SU-DHL-6 (cell line): ENCODE results near the gene GLYR1.

Source experiments
- H2AFZ ChIP-seq: fragments of 200-600 bp; sonication (generic); 2 replicates; pipeline ENCODE4 v1.6.1; 2014; ENCODE audit warnings: low read depth, mild to moderate bottlenecking, moderate library complexity, mixed read lengths, antibody characterized with exemption, low read length; ENCODE audit not compliant: severe bottlenecking
- H3F3A ChIP-seq: fragments of 200-600 bp; shearing (Covaris generic); 2 replicates; pipeline ENCODE4 v1.6.0; 2016; ENCODE audit warnings: antibody characterized with exemption, mild to moderate bottlenecking; ENCODE audit not compliant: insufficient read depth
- H3K27ac ChIP-seq: fragments of 200-600 bp; sonication (generic); 2 replicates; pipeline ENCODE4 v1.5.1; 2016; ENCODE audit warnings: low read depth, mild to moderate bottlenecking, low read length, moderate library complexity, mixed read lengths
- H3K27me3 ChIP-seq: fragments of 200-600 bp; sonication (generic), shearing (Covaris generic); 2 replicates; pipeline ENCODE4 v1.6.0; 2014; ENCODE audit warnings: mild to moderate bottlenecking, low read length
- H3K36me3 ChIP-seq: fragments of 200-600 bp; sonication (generic); 2 replicates; pipeline ENCODE4 v1.6.1; 2014; ENCODE audit warnings: mild to moderate bottlenecking, low read length, mixed read lengths
- H3K4me2 ChIP-seq: fragments of 300-600, 200-600 bp; shearing (Covaris generic), sonication (generic); 2 replicates; pipeline ENCODE4 v1.6.0; 2014; ENCODE audit warnings: low read length, low read depth, mild to moderate bottlenecking; ENCODE audit not compliant: poor library complexity, severe bottlenecking
- H3K4me3 ChIP-seq: fragments of 200-600 bp; sonication (generic); 2 replicates; pipeline ENCODE4 v1.5.1; 2014; ENCODE audit warnings: antibody characterized with exemption, low read length, mild to moderate bottlenecking, mixed read lengths; ENCODE audit not compliant: insufficient read depth, poor library complexity, severe bottlenecking
- H3K79me2 ChIP-seq: fragments of 200-600 bp; sonication (generic); 2 replicates; pipeline ENCODE4 v1.6.1; 2014; ENCODE audit warnings: mild to moderate bottlenecking, low read length, moderate library complexity; ENCODE audit not compliant: insufficient read depth
- H3K9ac ChIP-seq: fragments of 200-600 bp; sonication (generic); 2 replicates; pipeline ENCODE4 v1.7.0; 2014; ENCODE audit warnings: mild to moderate bottlenecking, low read length
- H3K9me2 ChIP-seq: fragments of 200-600 bp; sonication (generic); replicated peaks from 2 replicates; pipeline ENCODE4 v1.6.1; 2014; ENCODE audit warnings: low read length; ENCODE audit not compliant: insufficient read depth
- H3K9me3 ChIP-seq: fragments of 200-600 bp; sonication (generic); 2 replicates; pipeline ENCODE4 v1.6.1; 2014; ENCODE audit warnings: low read length, mixed read lengths; ENCODE audit not compliant: insufficient read depth
- H4K20me1 ChIP-seq: fragments of 200-600 bp; sonication (generic); 2 replicates; pipeline ENCODE4 v1.6.1; 2014; ENCODE audit warnings: low read depth, mild to moderate bottlenecking, antibody characterized with exemption, low read length, moderate library complexity, mixed read lengths
- EZH2phosphoT487 ChIP-seq: fragments of 200-600 bp; sonication (generic), shearing (Covaris generic); conservative IDR thresholded peaks from 2 replicates; pipeline ENCODE4 v1.6.1; 2018; ENCODE audit warnings: mild to moderate bottlenecking, antibody characterized with exemption, low read length, moderate library complexity, mixed read lengths
- TF ChIP-seq, protein P1 (sequence below): fragments of 200-600 bp; sonication (generic); IDR thresholded peaks from one replicate; pipeline ENCODE4 v1.5.1; 2017; ENCODE audit warnings: antibody characterized with exemption, mild to moderate bottlenecking, low read length, moderate library complexity; ENCODE audit not compliant: insufficient read depth, poor library complexity, severe bottlenecking

The GLYR1 gene

GRCh38 chr16:4800290-4801041 is 46.6 kb downstream of the GLYR1 start:
- Histone ChIP-seq H4K20me1 (no peaks in the 10 kb centered on the region), H3F3A (peaks cover 8% of the 10 kb centered on the region), H3K9me3 (no peaks in the 10 kb centered on the region), H3K27me3 (no peaks in the 10 kb centered on the region), H2AFZ (no peak overlapping the region), H3K9ac (no peak overlapping the region), H3K4me3 (no peak overlapping the region), H3K27ac (no peak overlapping the region), H3K9me2 (no peaks in the 10 kb centered on the region), H3K4me2 (no peak overlapping the region), H3K36me3 (no peaks in the 10 kb centered on the region), H3K79me2 (no peaks in the 10 kb centered on the region)
- no peak for TF ChIP-seq EZH2phosphoT487
- TF ChIP-seq, protein P1, sequence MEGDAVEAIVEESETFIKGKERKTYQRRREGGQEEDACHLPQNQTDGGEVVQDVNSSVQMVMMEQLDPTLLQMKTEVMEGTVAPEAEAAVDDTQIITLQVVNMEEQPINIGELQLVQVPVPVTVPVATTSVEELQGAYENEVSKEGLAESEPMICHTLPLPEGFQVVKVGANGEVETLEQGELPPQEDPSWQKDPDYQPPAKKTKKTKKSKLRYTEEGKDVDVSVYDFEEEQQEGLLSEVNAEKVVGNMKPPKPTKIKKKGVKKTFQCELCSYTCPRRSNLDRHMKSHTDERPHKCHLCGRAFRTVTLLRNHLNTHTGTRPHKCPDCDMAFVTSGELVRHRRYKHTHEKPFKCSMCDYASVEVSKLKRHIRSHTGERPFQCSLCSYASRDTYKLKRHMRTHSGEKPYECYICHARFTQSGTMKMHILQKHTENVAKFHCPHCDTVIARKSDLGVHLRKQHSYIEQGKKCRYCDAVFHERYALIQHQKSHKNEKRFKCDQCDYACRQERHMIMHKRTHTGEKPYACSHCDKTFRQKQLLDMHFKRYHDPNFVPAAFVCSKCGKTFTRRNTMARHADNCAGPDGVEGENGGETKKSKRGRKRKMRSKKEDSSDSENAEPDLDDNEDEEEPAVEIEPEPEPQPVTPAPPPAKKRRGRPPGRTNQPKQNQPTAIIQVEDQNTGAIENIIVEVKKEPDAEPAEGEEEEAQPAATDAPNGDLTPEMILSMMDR, result no peak

DNA sequence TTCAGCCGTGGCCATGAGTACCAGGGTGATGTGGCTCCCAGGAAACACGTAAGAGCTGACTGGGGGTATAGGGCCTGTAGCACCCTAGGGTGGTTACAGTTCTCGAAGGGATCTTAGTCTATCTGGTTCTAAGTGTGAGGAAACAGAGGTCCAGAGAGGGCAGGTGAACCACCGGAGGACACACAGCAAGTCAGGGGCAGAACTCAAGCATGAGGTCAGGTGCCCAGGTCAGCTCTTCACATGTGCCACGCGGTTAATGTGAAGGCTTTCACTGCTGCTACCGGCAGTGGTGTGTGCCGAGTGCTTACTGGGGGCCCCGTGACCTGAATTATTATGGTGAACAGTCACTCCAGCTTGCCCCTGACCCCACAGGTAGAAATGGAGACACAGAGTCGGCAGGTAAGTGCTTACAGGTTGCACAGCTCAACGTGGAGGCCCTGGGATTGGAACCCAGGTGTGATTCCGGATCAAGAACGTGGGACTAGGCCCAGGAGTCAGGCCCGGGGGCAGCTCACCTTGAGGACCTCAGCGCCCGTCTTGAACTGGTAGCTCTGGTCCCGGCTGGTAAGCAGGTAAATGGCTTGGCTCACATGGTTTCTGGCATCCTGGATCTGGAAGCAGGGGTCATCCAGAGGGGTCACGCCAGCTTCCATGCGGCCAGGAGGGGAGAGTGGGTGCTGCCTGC is 47.8 kb downstream of the GLYR1 start:
- H3F3A ChIP-seq, result peaks cover 8% of the 10 kb centered on the region
- no peak overlapping the region for H3K4me2 ChIP-seq
- H3K27ac ChIP-seq, result no peak overlapping the region
- H4K20me1 ChIP-seq, result no peaks in the 10 kb centered on the region
- H3K27me3 ChIP-seq, result no peaks in the 10 kb centered on the region
- no peaks in the 10 kb centered on the region for H3K9me3 ChIP-seq
- no peaks in the 10 kb centered on the region for H3K79me2 ChIP-seq
- H2AFZ ChIP-seq, result no peak overlapping the region
- no peak overlapping the region for H3K4me3 ChIP-seq
- no peak overlapping the region for H3K9ac ChIP-seq
- H3K36me3 ChIP-seq, result no peaks in the 10 kb centered on the region
- H3K9me2 ChIP-seq, result no peaks in the 10 kb centered on the region
- TF ChIP-seq, protein P1, result no peak
- no peak for TF ChIP-seq EZH2phosphoT487

DNA sequence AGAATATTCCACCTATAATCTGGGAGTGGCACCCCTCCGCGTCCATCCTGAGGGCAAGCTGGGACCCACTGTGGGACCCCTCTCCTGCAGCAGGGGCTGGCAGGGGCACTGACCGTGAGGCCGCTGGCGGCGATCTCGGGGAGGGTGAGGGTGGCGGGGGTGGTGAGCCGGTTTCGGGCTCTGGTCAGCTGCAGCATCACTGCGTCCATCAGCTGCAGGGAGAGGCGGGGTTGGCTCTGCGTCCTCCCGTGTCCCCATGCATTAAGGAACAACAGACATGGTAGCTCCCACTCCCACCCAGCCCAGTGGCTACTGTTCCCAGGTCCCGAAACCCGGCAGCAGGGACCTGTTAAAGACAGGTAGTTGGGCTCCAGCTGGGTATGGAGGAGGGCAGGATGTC is 48.6 kb downstream of the GLYR1 start:
- Histone ChIP-seq H2AFZ (no peak overlapping the region), H3K9me3 (no peaks in the 10 kb centered on the region), H3K36me3 (no peaks in the 10 kb centered on the region), H3K9me2 (no peaks in the 10 kb centered on the region), H3K27me3 (no peaks in the 10 kb centered on the region), H3K27ac (no peak overlapping the region), H3F3A (peaks cover 8% of the 10 kb centered on the region), H4K20me1 (no peaks in the 10 kb centered on the region), H3K4me3 (no peak overlapping the region), H3K9ac (no peak overlapping the region), H3K4me2 (no peak overlapping the region), H3K79me2 (no peaks in the 10 kb centered on the region)
- no peak for TF ChIP-seq EZH2phosphoT487
- TF ChIP-seq, protein P1, result no peak
